ENCODE measurements around the gene ABCG8. TPM values are rescaled to one million over a fixed set of nuclear protein-coding genes. Genes with fewer than 3 reads are reported as not detected.
A peak's percentile ranks its signal among the peaks of the same experiment; 100 is the strongest.

Gene ABCG8
- total RNA-seq, 1 donor from 2014 or later: not detected

- Histone ChIP-seq H3K36me3 (peaks cover 39 to 69% of the 10 kb centered on the region in 2 donors), H3K9me3 (no peaks in the 10 kb centered on the region), H3K27me3 (no peaks in the 10 kb centered on the region), H3K4me1 (no peaks in the 10 kb centered on the region), H3K27ac (no peak overlapping the region), H3K4me3 (no peak overlapping the region)
- intact Hi-C loops (cut with DNase I): no loop called here
- TF ChIP-seq, protein P1, sequence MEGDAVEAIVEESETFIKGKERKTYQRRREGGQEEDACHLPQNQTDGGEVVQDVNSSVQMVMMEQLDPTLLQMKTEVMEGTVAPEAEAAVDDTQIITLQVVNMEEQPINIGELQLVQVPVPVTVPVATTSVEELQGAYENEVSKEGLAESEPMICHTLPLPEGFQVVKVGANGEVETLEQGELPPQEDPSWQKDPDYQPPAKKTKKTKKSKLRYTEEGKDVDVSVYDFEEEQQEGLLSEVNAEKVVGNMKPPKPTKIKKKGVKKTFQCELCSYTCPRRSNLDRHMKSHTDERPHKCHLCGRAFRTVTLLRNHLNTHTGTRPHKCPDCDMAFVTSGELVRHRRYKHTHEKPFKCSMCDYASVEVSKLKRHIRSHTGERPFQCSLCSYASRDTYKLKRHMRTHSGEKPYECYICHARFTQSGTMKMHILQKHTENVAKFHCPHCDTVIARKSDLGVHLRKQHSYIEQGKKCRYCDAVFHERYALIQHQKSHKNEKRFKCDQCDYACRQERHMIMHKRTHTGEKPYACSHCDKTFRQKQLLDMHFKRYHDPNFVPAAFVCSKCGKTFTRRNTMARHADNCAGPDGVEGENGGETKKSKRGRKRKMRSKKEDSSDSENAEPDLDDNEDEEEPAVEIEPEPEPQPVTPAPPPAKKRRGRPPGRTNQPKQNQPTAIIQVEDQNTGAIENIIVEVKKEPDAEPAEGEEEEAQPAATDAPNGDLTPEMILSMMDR (IDR thresholded peaks at IDR 0.05): no peak
- DNase-seq (ENCODE audit: low spot score in 2 of 2): no peak
Measured at GRCh38 chr2:43896906-43897305, 58.1 kb downstream of the ABCG8 start.

DNA sequence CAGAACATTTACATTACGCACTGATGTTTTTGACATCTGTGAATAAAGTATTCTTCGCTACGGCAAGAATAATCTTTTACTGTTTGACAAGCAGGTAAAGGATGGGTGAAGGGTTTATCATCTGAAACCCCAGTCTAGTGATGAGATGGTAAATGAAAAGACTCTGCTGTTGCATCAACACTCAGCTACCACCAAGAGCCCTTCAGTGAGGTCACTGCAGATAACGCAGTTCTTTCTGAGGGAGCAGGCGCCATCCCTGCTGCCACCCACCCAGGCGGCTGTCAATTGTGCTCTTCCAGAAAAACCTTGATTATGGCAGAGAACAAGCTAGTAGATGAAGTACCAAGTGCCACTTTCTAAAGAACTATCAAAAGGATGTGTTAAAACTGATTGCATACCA, 58.7 kb downstream of the ABCG8 start:
- Histone ChIP-seq H3K4me1 (no peaks in the 10 kb centered on the region), H3K4me3 (no peak overlapping the region), H3K27ac (no peak overlapping the region), H3K36me3 (peaks cover 33 to 64% of the 10 kb centered on the region in 2 donors), H3K9me3 (no peaks in the 10 kb centered on the region), H3K27me3 (no peaks in the 10 kb centered on the region)
- DNase-seq (ENCODE audit: low spot score in 2 of 2): no peak
- intact Hi-C loops (cut with DNase I): no loop called here
- TF ChIP-seq, protein P1 (IDR thresholded peaks at IDR 0.05): no peak

GRCh38 chr2:43898134-43898837, 59.5 kb downstream of the ABCG8 start:
- H3K36me3 ChIP-seq: peaks cover 26 to 62% of the 10 kb centered on the region in 2 donors
- H3K9me3 ChIP-seq: no peaks in the 10 kb centered on the region
- intact Hi-C loops (cut with DNase I): no loop called here
- H3K4me3 ChIP-seq: no peak overlapping the region
- DNase-seq (ENCODE audit: low spot score in 2 of 2): no peak
- TF ChIP-seq, protein P1 (IDR thresholded peaks at IDR 0.05): peak in 1 of 3 experiments; percentile 19
- no peaks in the 10 kb centered on the region for H3K4me1 ChIP-seq
- no peaks in the 10 kb centered on the region for H3K27me3 ChIP-seq
- no peak overlapping the region for H3K27ac ChIP-seq

DNA sequence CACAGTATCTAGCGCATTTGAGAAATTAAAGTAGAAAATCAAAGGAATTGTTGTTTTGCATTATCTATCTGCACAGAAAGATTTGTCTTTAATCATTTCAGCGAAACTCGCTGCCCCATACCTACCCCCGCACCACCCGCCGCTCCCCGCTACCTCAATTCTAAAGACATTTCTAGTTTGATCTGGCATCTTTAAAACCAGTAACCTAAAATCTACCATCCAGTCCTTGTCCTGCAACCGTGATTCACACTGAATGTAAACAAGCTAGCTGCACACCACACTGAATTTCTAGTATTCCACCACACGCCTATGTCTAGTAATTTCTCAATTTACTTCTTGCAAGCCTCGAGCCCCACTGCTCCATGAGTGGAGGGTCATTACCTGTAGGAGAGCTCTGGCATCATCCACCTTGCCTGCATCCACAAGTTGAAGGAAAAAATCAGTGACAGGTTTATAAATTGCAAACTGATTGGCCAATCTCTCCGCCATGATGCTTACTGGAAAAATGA, 60.1 kb downstream of the ABCG8 start:
- no peaks in the 10 kb centered on the region for H3K27me3 ChIP-seq
- no peak overlapping the region for H3K4me3 ChIP-seq
- intact Hi-C loops (cut with DNase I): no loop called here
- no peak for DNase-seq (ENCODE audit: low spot score in 2 of 2)
- H3K4me1 ChIP-seq: no peaks in the 10 kb centered on the region
- peaks cover 22 to 64% of the 10 kb centered on the region in 2 donors for H3K36me3 ChIP-seq
- H3K9me3 ChIP-seq: no peaks in the 10 kb centered on the region
- H3K27ac ChIP-seq: no peak overlapping the region
- TF ChIP-seq, protein P1 (IDR thresholded peaks at IDR 0.05): no peak

- Histone ChIP-seq H3K9me3 (no peaks in the 10 kb centered on the region), H3K27ac (no peak overlapping the region), H3K36me3 (peaks cover 21 to 61% of the 10 kb centered on the region in 2 donors), H3K27me3 (no peaks in the 10 kb centered on the region), H3K4me3 (no peak overlapping the region), H3K4me1 (no peaks in the 10 kb centered on the region)
- intact Hi-C loops (cut with DNase I): no loop called here
- TF ChIP-seq, protein P1 (IDR thresholded peaks at IDR 0.05): no peak
- DNase-seq (ENCODE audit: low spot score in 2 of 2): no peak
Measured at GRCh38 chr2:43899589-43899988, 60.8 kb downstream of the ABCG8 start.
